ENCODE results near the gene STPG1.

The STPG1 gene

DNA sequence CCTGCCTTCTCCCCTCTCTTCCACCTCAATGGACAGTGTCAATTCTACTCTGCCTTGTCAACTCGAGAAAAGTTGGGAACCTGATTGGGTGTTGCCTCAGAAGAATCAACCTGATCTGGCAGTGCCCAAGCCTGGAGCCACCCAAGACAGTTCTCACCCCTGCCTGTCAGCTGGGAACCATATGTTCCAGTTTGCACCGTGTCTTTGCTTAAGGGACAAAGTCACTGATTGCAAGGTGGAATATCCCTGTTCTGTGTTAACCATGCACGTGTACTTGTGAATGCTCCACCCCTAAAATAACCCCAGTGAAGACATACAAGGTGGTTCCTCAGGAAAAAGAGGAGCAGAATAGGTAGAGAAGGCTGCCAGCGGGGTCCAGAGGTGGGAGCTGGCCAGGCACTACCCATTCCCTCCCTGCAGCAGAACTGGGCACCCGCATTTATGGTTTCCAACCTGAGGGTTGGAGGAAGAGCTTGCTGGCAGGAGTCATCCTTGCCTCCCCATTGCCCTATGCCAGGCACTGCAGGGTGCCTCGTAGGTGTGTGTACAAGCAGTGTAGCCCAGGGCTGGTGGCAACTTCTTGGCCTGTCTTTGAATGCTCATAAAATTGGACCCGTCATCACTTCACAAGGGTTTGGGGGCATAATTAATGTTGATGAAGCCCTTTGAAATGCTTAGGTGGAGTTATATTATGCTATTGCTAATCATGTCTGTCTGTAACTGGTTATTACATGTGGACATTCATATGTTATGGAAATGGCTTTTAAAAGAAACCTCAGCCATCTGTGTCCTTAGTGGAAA lies 13.4 kb upstream of the STPG1 start:
- no peak for DNase-seq (ENCODE audit: low read depth in 2 of 2, low spot score in 1 of 2)

DNA sequence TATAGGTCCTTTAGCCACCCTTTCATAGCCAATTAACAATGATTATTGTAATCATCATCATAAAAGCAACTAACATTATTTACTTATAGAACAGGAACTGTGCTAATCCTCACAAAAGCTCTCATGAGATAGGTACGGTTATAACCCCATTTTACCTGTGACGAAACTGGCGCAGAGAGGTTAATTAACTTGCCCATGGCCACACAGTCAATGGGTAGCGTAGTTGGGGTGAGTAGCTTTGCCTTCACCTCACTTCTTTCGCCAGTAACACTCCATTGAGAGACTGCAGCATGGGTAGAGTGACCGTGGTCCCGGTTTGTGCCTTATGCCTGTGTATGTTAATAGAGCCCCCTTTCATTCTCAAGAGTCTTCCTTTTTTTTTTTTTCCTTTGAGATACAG lies 12.3 kb upstream of the STPG1 start:
- no peak for DNase-seq (ENCODE audit: low read depth in 2 of 2, low spot score in 1 of 2)

DNA sequence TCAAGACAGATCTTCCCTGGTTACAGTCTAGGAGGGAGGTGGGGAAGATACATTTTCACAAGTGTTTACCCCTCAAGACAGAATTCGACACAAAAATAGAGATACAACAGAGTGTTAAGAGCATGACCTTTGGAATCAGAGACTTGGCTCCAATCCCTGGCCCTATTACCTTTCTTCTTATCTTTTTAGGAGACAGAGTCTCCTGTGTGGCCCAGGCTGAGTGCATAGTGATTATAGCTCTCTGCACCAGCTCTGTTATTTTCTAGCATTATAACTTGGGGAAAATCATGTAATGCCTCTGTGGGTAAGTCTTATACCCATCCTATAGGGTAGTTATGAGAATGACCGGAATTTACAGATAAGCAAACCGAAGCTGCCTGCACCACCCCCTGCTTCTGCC lies 11.9 kb upstream of the STPG1 start:
- DNase-seq (ENCODE audit: low read depth in 2 of 2, low spot score in 1 of 2): no peak

DNA sequence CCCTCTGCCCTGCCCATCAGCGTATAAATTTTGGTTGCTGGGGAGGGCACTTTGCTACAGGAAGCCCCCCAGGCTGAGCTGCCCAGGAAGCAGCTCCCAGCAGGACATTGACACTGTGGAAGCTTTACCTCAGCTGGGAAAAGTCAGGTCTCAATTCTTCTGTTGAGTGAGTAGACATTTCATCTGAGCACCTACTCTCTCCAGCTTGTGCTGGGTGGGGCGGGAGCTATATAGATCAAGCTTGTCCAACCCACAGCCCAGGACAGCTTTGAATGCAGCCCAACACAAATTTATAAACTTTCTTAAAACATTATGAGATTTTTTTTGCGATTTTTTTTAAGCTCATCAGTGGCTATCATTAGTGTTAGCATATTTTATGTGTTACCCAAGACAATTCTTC lies 11.4 kb upstream of the STPG1 start:
- no peak for DNase-seq (ENCODE audit: low read depth in 2 of 2, low spot score in 1 of 2)

DNA sequence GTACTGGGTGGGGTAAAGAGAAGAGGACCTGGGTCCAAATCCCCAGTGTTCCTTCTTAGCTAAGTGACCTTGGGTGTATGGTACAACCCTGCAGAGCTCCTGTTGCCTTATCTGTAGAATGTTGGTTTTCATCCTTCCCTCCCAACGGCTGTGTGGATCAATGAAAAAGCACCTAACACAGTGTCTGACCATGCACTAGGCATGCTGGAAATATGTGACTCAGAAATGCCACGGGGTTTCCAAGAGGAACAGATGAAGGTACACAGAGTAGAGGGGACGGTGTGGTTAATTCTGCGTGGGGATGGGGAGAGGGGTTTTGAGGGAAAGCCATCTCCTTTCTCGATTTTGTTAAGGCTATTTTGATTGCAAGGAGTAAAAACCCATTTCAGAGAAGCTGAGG lies 10.6 kb upstream of the STPG1 start:
- no peak for DNase-seq (ENCODE audit: low read depth in 2 of 2, low spot score in 1 of 2)

DNA sequence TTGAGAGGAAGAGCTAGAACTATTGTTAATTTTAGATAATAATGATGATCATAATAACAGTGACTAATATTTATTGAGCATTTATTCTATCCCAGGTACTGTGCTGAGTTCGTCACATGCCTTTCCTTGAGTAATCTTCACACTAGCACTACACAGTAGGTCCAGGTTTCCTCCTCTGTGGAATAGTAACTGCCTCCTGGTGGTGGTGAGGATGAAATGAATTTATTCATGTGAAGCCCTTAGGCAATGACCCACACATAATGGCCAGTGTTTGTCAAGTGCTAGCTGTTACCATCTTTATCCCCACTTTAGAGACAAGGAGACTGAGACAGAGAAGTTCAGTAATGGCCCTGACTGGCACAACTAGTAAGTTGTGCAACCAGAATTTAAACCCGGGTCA lies 7.9 kb upstream of the STPG1 start:
- no peak for DNase-seq (ENCODE audit: low read depth in 2 of 2, low spot score in 1 of 2)

DNA sequence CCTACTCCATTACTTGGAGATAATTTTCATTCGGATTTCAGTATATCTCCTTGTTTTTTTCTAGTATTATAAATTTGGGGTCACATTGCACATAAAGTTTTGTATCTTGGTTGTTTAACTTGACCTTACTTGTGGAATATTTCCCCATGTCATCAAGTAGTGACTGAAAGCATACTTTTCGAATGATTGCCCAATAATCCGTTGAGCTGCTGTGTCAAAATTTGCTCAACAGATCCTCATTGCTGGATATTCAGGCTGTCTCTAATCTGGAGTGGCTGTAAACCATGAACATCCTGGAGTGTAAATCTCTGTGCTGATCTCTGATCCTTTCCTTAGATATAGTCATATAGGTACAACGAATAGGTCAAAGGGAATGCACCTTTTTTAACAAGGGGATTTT lies 7.0 kb upstream of the STPG1 start:
- no peak for DNase-seq (ENCODE audit: low read depth in 2 of 2, low spot score in 1 of 2)

DNA sequence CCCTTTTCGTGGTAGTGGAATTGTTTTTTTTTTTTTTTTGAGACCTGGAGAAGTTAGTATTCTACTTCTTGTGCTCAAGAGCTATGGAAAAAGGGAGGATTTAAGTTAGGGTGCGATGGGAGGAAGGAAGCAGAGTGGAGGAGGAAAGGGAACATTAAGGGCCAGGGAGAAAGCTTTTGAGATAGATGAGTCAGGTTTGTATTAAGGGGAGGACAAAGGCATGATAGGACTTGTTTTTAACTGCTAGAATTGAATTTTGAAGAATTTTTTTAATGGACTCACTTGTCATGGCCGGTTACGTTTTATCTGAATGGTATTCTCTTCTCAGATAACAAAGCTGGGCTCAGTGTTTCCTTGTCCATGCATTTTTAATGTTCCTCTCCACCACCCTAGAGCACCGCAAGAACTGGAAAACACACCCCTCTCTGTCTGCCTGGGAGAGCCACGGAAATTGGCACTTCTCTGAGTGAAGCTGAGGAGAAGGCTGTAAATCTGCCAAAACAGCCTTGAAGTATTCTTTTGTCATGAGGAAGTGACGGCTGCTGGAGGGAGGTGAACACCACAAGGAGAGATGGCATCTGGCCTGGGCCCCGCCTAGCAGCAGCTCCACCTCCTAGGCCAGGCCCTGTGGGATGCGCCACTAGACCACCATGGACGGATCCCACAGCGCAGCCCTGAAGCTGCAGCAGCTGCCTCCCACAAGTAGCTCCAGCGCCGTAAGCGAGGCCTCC lies 5.5 kb upstream of the STPG1 start:
- DNase-seq (ENCODE audit: low read depth in 2 of 2, low spot score in 1 of 2): no peak

DNA sequence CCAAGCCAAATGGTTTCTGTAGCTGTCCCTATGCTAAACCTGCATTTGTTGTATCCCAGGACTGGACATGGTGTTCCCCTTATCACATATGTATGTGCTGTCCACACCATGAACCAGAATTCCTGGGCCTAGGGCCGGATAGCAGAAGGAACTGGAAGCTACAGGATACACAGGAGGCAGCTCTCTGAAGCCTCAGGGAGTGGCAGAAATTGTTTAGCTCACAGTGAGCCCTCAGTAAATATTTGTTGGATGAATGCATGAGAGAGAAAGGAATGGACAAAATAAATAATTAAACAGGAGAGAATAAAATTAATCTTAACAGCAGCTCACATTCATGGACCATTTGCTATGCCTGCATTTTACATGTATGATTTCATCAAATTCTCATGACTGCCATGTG lies 4.1 kb upstream of the STPG1 start:
- no peak for DNase-seq (ENCODE audit: low read depth in 2 of 2, low spot score in 1 of 2)

DNA sequence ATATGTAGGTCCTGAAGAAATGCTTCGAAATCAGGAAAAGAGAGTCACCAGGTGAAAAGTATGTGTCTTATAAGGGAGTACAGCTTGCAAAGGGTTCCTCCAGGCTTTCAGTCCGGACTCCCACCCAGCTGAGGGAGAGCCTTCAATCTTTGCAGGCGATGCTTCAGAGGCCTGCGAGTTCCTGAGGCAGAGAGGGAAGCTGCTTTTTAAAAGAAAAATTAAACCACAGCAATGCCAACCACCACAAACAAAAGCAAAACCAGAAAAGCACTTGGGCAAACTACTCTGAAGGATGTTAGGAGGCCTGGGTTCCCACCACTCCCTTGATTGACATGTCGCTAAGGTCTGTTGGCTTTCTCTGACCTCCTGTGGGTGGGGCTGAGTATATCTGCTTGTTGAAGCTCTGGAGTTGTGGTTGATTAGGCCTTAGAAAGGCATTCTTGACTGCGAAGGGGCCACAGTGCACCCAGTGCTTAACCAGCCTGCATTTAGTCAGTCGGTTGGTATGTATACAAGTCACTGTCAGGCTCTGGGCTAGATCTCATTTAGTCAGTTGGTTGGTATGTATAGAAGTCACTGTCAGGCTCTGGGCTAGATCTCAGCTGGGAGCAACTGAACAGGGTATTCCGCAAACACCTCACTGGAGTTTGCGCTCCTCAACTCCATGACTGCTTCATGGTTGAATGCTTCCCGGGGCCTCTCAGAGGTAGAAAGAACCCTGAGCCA lies 3.2 kb upstream of the STPG1 start:
- DNase-seq (ENCODE audit: low read depth in 2 of 2, low spot score in 1 of 2): no peak

DNA sequence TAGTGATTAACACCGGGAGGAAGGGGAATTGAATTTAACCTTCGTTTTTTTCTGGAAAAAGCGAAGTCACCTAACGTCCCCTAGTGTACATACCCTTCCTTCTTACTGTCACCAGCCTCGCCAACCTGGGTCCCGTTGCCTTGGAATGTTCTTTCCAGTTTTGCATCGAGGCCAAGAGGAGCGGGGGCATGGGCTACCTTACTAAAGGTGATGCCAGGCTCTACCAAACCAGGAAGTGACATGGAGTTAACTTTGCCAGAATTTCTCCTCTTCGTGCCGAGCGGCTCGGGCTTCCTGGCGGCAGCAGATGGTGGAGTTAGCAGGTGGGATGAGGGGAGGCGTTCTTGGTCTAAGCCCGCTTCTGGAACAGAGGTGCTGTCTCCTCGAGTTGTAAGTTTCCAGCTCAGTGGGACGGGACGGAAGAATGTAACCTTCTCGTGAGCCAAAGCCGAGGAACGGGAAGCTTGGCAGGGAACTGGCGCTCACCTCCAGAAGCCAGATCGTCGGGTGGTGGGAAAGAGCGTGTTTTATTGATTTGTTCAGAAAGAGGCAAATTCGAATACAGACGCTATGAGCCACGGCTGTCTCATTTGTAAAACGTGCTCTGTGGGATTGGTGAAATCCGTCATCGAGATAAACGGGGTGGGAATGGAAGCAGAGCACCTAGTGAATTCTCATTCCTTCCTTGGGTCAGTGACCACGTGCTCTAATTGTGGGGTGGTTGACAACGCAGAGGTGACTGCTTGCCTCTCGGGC lies 2.5 kb upstream of the STPG1 start:
- DNase-seq (ENCODE audit: low read depth in 2 of 2, low spot score in 1 of 2): no peak

DNA sequence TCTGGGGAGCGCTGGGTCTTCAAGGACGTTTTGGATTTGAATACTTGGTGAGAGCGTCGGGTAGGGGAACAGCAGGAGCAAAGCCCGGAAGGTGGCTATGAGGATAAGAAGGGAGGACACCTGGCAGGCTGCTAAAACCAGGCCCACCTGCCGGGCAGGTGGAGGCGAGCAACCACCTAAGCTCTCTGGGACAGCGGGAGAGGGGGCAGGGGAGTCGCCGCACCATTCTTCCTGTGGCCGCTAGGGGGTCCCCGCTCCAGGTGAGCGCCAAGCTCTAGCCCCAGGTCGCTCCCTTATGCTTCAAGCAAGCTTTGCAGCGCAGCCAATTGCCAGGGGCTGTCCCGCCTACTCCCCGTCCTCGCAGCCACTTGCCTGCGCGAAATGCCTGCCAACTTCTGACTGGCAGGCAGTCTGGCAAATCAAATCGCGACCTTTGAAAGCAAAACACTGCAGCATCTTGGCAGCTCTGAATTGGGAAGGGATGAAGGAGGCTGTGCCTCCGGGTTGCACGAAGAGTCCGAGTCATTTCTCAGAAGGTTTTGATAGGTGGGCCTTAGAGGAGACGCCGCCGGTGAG lies 1.8 kb upstream of the STPG1 start, which contains the start of gene NIPAL3:
Gene NIPAL3, plus strand, starts transcription at position 469 of the 576 bp plus-strand sequence. CDS start 3,746 bp downstream, outside the sequence.
- DNase-seq (ENCODE audit: low read depth in 2 of 2, low spot score in 1 of 2): peak; percentile 84 to 94

DNA sequence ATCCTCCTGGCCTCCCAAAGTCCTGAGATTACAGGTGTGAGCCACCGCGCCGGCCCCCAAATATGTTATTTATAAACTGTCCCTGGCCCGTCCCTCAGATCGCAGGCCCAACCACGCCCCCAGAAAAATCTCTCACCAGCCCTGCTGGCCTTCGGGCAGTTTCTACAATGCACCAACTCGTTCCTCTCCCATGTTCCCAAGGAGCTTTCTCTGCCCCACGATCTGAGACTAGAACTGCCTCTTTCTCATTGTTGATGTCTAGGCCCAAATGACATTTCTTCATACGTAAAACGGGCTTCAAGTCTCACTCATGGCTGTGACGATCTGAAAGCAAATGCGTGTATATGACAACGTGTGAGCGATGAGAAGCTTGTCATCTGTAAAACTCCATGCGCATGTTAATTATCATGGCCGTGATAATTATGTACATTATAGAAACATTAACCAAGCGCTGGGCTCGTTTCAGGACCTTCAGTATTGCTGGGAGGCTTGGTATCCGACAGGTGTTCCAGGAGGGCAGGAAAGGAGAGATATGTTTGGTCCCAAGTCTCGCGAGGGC lies 1.3 kb upstream of the STPG1 start:
- DNase-seq (ENCODE audit: low read depth in 2 of 2, low spot score in 1 of 2): no peak

DNA sequence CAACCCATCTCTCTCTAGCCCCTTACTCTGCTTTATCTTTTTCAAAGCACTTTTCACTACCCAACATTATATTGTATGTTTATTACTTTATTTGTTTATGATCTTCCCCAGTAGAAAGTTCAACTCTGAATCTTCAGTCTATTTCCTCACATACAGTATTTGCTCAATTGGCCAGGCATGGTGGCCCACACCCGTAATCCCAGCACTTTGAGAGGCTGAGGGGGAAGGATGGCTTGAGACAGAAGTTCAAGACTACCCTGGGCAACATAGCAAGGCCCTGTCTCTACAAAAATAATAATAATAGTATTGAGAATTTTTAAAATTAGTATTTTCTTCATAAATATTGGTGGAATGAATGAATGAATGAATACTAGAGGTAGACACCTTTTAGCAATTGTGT lies 1.2 kb downstream of the STPG1 start:
- no peak for DNase-seq (ENCODE audit: low read depth in 2 of 2, low spot score in 1 of 2)

DNA sequence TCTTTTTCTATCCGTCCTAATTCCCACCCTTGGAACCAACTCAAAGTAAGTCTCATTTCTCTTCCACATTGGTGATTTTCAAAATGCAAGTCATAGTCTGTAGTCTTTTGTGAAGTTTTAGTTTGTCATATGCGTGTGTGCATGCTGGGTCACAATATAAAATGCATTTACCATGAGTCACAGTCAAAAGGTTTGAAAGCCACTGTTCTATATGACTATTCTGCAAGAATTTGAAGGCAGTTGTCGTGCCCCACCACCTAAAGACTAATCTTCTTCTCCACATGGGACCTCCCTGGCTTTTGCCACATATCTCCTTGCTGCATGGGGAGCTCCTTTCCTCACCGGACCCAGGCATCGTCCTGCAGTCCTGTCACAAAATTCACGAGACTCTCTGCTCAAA lies 1.6 kb downstream of the STPG1 start:
- no peak for DNase-seq (ENCODE audit: low read depth in 2 of 2, low spot score in 1 of 2)

DNA sequence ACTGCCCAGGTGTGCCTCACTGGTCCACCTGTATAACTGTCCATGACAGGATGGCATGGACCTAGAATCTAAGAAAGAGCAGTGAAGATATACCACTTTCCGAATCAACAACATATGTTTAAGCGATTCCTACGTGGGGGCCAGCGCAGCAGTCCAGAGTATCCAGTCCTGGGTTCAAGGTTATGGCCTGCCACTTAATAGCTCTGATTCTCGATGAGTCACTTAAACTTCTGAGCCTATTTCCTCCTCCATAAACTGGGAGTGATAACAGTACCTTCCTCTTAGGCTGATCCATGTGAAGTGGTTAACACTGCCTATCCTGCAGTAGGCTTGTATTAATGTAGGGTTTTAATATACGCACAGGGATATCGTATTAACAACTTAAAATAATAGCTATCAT lies 2.8 kb downstream of the STPG1 start:
- no peak for DNase-seq (ENCODE audit: low read depth in 2 of 2, low spot score in 1 of 2)

DNA sequence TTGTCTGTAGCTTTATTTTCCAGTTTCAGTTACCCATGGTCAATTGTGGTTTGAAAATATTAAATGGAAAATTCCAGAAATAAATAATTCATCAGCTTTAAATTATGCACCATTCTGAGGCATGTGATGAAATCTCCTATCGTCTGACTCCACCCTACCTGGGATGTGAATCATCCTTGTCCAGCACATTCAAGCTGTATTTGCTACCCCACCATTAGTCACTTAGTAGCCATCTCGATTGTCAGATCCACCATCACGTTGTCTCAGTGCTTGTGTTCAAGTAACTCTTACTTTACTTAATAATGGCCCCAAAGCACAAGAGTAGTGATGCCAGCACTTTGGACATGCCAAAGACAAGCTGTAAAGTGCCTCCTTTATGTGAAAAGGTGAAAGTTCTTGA lies 4.0 kb downstream of the STPG1 start:
- DNase-seq (ENCODE audit: low read depth in 2 of 2, low spot score in 1 of 2): no peak

DNA sequence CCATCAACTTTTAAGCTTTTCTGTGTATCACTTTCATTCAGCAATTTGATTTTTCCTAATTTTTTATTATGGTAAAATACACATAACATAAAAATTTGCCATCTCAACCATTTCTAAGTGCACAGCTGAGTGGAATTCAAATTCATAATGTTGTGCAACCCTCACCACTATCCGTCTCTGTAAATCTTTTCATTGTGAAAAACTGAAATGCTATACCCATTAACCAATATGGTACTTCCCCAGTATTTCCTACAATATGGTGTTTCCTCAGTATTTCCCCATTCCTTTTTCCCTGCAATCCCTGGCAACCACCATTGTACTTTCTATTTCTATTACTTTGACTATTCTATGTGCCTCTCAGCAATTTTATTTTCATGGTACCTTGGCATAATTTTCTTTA lies 6.8 kb downstream of the STPG1 start:
- DNase-seq (ENCODE audit: low read depth in 2 of 2, low spot score in 1 of 2): no peak

DNA sequence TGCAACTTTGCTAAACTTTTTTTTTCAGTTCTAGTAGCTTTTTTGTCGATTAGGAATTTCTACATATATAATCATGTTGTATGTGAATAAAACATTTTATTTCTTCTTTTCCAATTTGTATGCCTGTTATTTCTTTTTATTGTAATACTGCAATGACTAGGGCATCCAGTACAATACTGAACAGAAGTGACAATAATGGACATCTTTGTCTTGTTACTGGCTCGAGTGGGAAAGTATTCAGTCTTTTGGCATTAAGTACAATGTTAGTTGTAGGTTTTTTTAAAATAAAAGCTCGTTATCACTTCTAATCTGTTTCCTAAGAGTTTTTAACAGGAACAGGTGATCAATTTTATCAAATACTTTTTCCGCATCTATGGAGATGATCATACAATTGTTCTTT lies 9.8 kb downstream of the STPG1 start:
- DNase-seq (ENCODE audit: low read depth in 2 of 2, low spot score in 1 of 2): no peak

DNA sequence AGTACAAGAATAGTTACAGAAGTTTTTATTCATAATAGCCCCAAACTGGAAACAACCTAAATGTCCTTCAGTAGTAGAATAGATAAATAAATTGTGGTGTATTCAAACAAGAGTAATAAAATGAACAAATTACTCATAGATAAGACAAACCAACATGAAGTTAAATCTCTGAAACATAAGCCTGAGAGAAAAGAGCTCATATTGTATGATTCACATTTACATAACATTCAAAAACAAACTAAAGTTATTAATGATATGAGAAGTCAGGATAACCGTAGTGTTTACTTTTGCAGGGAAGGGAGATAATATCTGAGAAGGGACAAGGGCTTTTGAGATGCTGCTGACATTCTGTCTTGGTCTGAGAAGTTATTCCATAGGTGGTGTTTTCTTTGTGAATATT lies 13.5 kb downstream of the STPG1 start:
- DNase-seq (ENCODE audit: low read depth in 2 of 2, low spot score in 1 of 2): no peak

DNA sequence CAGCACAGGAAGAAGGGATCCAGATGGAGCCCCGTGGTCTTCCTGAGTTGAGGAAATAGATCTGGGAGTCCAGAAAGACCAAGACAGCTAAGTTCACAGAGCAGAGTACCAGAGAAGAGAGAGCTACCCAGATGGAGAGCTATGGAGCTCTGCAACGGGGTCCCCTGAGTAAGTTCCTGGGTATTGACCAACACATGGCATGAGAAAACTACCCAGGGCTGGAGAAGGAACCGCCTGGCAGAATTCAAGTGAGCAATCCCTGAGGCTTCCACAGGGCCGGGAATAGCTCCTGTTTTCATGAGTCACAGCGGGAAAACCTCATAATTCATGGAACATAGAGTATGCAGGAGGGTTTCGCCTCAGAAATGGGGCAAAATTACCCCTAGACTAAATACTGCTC lies 19.7 kb downstream of the STPG1 start:
- DNase-seq (ENCODE audit: low read depth in 2 of 2, low spot score in 1 of 2): no peak
